HG03469 (cell line): ENCODE results near the gene ZDHHC19.
"Not testable (repeated sequence)": the region's sequence is repeated elsewhere in the genome, so short reads cannot be mapped to it uniquely, and the experiment has no call there.

Experiments
- ATAC-seq: cut with Tn5 transposase; IDR thresholded peaks from one replicate; pipeline ENCODE4 v1.9.1; 2021; ENCODE audit warnings: mild to moderate bottlenecking, moderate library complexity, moderate number of reproducible peaks; ENCODE audit not compliant: unreplicated experiment

Gene ZDHHC19

GRCh38 chr3:196210673-196211556 is at the start of gene ZDHHC19:
Gene ZDHHC19 (minus strand): TSS chr3:196211400. CDS start chr3:196211315, 85 bp downstream.
- no peak for ATAC-seq

GRCh38 chr3:196260784-196261183 is 49.6 kb upstream of the ZDHHC19 start:
- ATAC-seq: no peak

- ATAC-seq: no peak
Measured at GRCh38 chr3:196255776-196256175, 44.6 kb upstream of the ZDHHC19 start.

- no peak for ATAC-seq
Measured at GRCh38 chr3:196254376-196255283, 43.4 kb upstream of the ZDHHC19 start.

- ATAC-seq: no peak
Measured at GRCh38 chr3:196251918-196252317, 40.7 kb upstream of the ZDHHC19 start.

GRCh38 chr3:196246612-196247308 is 35.6 kb upstream of the ZDHHC19 start:
- ATAC-seq: no peak

GRCh38 chr3:196244166-196244565 is 33.0 kb upstream of the ZDHHC19 start:
- not testable (repeated sequence) for ATAC-seq

- ATAC-seq: no peak
Measured at GRCh38 chr3:196241704-196242103, 30.5 kb upstream of the ZDHHC19 start.

- ATAC-seq: no peak
Measured at GRCh38 chr3:196240424-196240823, 29.2 kb upstream of the ZDHHC19 start.

GRCh38 chr3:196238612-196239560 is 27.7 kb upstream of the ZDHHC19 start:
- ATAC-seq: no peak

GRCh38 chr3:196237203-196237602 is 26.0 kb upstream of the ZDHHC19 start:
- ATAC-seq: no peak

GRCh38 chr3:196236223-196236622 is 25.0 kb upstream of the ZDHHC19 start:
- no peak for ATAC-seq

GRCh38 chr3:196235452-196236122 is 24.4 kb upstream of the ZDHHC19 start:
- no peak for ATAC-seq

GRCh38 chr3:196232882-196233251 is 21.7 kb upstream of the ZDHHC19 start:
- ATAC-seq: no peak

GRCh38 chr3:196232154-196232881 is 21.1 kb upstream of the ZDHHC19 start:
- no peak for ATAC-seq

- no peak for ATAC-seq
Measured at GRCh38 chr3:196227629-196228493, 16.7 kb upstream of the ZDHHC19 start.

GRCh38 chr3:196227121-196227561 is 15.9 kb upstream of the ZDHHC19 start:
- ATAC-seq: no peak
